ENCODE results near the gene NELL1. TPM values are rescaled to one million over a fixed set of nuclear protein-coding genes. Genes with fewer than 3 reads are reported as not detected.
A peak's percentile ranks its signal among the peaks of the same experiment; 100 is the strongest.

NELL1 gene
- total RNA-seq (2021) = 0.09 and 0.22 TPM in 2 replicates
- long read RNA-seq, partial matches to known transcripts = 0 of 1 reads
- long read RNA-seq, other reads (novel, unspliced or antisense) = 0 of 1 reads

DNA sequence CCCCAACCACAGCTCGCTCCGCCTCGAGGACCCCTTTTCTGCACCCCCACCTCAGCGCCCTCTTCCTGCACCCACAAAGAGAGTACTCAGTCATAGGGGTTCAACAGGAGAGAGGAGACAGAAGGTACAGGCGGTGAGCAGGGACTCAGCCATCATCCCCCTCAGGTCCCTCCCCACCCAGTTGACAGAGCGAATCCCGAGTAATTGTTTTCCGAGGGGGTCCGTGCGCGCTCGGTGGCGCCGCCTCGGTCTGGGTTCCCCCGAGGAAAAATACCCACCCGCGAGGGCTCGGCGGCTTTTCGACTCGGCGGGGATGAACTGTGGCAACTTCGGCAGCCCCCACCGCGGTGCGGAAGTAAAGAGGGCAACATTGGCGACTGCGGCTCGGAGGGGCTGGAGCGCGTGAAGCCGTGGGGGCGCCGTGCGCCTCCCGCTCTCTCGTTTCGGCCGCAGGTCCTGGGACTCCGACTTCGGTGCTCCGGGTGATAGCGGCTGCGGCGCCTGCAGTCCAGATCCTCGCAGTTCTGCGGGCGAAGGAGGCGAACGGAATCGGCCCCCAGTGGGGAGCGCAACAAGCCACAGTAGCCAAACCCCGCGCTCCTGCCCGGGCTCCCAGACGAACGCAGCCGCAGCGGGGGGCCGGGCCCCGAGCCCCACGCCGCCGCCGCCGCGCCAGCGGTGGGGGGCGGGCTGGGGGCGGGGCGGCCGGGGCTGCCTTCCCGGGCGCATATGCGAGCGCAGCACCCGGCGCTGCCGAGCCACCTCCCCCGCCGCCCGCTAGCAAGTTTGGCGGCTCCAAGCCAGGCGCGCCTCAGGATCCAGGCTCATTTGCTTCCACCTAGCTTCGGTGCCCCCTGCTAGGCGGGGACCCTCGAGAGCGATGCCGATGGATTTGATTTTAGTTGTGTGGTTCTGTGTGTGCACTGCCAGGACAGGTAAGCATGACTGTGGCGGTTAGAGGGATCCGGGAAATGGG, at the start of gene NELL1:
Gene NELL1, plus strand, starts transcription at position 743 of the 976 bp plus-strand sequence.
- H2BK20ac ChIP-seq (ENCODE audit: low read depth, low read length, poor library complexity, severe bottlenecking) = no peak within 1 kb of the TSS
- no peak within 1 kb of the TSS for H2BK15ac ChIP-seq (ENCODE audit: low read depth, low read length)
- no peak within 1 kb of the TSS for H3K14ac ChIP-seq (ENCODE audit: insufficient read depth, low read length)
- no peak within 1 kb of the TSS for H2BK12ac ChIP-seq (ENCODE audit: insufficient read length, low read depth, low read length)
- H2AK5ac ChIP-seq (ENCODE audit: insufficient read length, low read length) = no peak within 1 kb of the TSS
- H3K27ac Mint-ChIP-seq = 0 out of 7 replicates have a peak within 1 kb of the TSS, but pooled peaks of 1 of the 3 experiments have one; percentile 11
- H3K23ac ChIP-seq (ENCODE audit: insufficient read length, low read depth, low read length) = no peak within 1 kb of the TSS
- peak within 1 kb of the TSS; percentile 93 for H3K4me2 ChIP-seq (ENCODE audit: insufficient read depth, insufficient read length, low read length)
- no peak for TF ChIP-seq CTCF (conservative IDR thresholded peaks at IDR 0.05)
- H4K8ac ChIP-seq (replicated peaks; ENCODE audit: insufficient read length, low read depth, low read length) = no peak within 1 kb of the TSS
- peak within 1 kb of the TSS; percentile 72 to 87 for H3K4me3 Mint-ChIP-seq
- no peaks in the 10 kb centered on the region for H3K4me1 ChIP-seq (ENCODE audit: insufficient read depth, low read length)
- H2BK120ac ChIP-seq (ENCODE audit: low read depth, low read length, poor library complexity, severe bottlenecking) = no peak within 1 kb of the TSS
- H3K9ac ChIP-seq (ENCODE audit: extremely low read depth, insufficient read length, low read length) = no peak within 1 kb of the TSS
- H3K4ac ChIP-seq (ENCODE audit: low read depth, low read length) = no peak within 1 kb of the TSS
- peaks cover 87% of the 10 kb centered on the region for H3K27me3 Mint-ChIP-seq (ENCODE audit: low read depth)
- H3K36me3 Mint-ChIP-seq (ENCODE audit: insufficient read depth in 1 of 3, low read depth in 3 of 3) = no peaks in the 10 kb centered on the region; a peak in 1 of 7 replicates
- no peak within 1 kb of the TSS for H2BK5ac ChIP-seq (ENCODE audit: insufficient read length, low read length)
- no peak within 1 kb of the TSS for H3K18ac ChIP-seq (ENCODE audit: insufficient read length, low read depth, low read length)
- H3K79me2 ChIP-seq (ENCODE audit: insufficient read depth, low read length) = no peaks in the 10 kb centered on the region
- H3K79me1 ChIP-seq (ENCODE audit: insufficient read depth, low read depth, low read length, poor library complexity, severe bottlenecking) = no peaks in the 10 kb centered on the region
- H3K23me2 ChIP-seq (ENCODE audit: insufficient read length, low read depth, low read length, poor library complexity, severe bottlenecking) = peaks cover 21% of the 10 kb centered on the region
- H3T11ph ChIP-seq (ENCODE audit: low read length) = no peak within 1 kb of the TSS
- DNase-seq = peak; percentile 54
- no CpG with 5 or more reads among the region's 93 CpGs for WGBS (ENCODE audit: extremely low coverage, insufficient read length, low lambda C conversion rate)
- no peaks in the 10 kb centered on the region for H4K20me1 ChIP-seq (ENCODE audit: control insufficient read depth, insufficient read depth, insufficient read length)
- H3K9me3 ChIP-seq (ENCODE audit: control insufficient read depth, low read depth, low read length) = no peaks in the 10 kb centered on the region
- no peak within 1 kb of the TSS for H2AFZ ChIP-seq (ENCODE audit: low read length)
- H3K27me3 ChIP-seq (ENCODE audit: insufficient read depth, low read length) = peaks cover 54% of the 10 kb centered on the region
- H3K56ac ChIP-seq (ENCODE audit: insufficient read length, low read depth, low read length) = no peak within 1 kb of the TSS
- H3K9me3 Mint-ChIP-seq = no peaks in the 10 kb centered on the region; a peak in 2 of 5 replicates
- no peak within 1 kb of the TSS for H4K91ac ChIP-seq (ENCODE audit: insufficient read length, low read depth, low read length)
- peaks cover 38% of the 10 kb centered on the region in 2 experiments for H3K4me1 Mint-ChIP-seq
- no peak within 1 kb of the TSS for H3K27ac ChIP-seq (ENCODE audit: insufficient read length, low read depth, low read length)
- H4K5ac ChIP-seq (ENCODE audit: insufficient read length, low read depth, low read length) = no peak within 1 kb of the TSS

Data from H9 (cell line).